ENCODE results near the gene ITIH2. TPM values are rescaled to one million over a fixed set of nuclear protein-coding genes. Genes with fewer than 3 reads are reported as not detected.
"Not testable (repeated sequence)": the region's sequence is repeated elsewhere in the genome, so short reads cannot be mapped to it uniquely, and the experiment has no call there.

Gene ITIH2
- total RNA-seq, 1 experiment from 2014 or later: not detected

DNA sequence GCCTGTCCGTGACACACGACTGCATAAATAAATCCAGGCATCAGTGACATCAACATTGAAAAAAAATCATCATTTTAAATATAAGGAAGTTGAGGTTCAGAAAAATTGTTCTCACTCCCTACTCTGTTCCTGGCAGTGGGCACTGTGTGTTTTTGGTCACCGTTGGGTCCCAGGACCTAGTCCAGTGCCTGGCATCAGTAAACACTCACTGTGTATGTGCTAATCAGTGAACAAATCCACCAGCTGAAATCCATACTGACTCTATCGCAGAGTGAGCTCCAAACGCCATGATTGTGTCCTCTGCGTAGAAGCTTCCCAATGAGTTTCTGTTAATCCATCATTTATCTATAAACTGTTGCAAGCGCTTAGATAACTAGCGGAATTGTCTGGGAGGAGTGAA lies 41.2 kb downstream of the ITIH2 start:
- no peak for DNase-seq (ENCODE audit: low read depth)

DNA sequence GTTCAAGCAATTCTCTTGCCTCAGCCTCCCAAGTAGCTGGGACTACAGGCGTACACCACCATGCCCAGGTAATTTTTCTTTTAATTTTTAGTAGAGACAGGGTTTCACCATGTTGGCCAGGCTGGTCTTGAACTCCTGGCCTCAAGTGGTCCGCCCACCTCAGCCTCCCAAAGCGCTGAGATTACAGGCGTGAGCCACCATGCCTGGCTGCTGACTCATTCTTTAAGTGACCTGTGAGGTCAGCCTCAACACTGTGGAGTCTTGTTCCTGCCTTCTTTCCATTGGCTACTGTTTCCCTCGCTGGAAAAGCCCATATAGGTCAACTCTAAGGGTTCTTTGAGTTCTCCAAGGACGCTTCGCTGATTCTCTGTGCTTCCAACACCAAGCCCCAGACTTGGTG lies 45.5 kb downstream of the ITIH2 start:
- not testable (repeated sequence) for DNase-seq (ENCODE audit: low read depth)

DNA sequence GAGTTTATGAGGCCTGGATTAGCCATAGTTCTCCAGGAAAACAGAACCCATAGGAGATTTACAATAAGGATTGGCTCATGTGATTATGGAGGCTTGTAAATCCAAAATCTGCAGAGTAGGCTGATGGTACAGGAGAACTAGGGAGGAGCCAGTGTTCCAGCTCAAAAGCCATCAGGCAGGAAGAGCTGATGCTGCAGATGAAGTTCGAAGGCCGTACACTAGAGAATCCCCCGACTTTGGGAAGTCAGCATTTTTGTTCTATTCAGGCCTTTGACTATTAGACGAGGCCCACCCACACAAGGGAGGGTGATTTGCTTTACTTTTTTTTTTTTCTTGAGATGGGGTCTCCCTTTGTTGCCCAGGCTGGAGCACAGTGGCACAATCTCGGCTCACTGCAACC lies 47.1 kb downstream of the ITIH2 start:
- DNase-seq (ENCODE audit: low read depth): no peak

DNA sequence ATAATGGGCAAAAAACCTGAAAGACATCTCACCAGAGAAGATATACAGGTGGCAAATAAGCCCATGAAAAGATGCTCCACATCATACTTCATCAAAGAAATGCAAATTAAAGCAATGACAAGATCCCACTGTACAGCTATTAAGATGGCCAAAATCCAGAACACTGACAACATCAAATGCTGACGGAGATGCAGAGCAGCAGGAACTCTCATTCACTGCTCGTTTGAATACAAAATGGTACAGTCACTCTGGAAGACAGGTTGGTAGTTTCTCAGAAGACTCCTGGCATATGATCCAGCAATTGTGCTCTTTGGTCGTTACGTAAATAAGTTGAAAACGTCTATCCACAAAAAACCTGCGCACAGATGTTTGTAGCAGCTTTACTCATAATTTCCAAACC lies 49.1 kb downstream of the ITIH2 start:
- DNase-seq (ENCODE audit: low read depth): no peak

DNA sequence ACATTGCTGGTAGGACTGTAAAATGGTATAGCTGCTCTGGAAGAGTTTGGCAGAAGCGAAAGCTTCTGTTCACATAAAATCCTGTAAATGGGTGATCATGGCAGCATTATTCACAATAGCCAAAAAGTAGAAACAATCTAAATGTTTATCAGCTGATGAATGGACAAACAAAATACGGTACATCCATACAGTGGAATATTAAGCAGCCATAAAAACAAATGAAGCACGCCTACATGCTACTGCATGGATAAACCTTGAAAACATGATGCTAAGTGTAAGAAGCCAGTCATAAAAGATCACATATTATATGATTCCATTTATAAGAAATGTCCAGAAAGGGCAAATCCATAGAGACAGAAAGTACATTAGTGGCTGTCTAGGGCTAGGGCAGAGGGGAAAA lies 52.0 kb downstream of the ITIH2 start:
- DNase-seq (ENCODE audit: low read depth): no peak

DNA sequence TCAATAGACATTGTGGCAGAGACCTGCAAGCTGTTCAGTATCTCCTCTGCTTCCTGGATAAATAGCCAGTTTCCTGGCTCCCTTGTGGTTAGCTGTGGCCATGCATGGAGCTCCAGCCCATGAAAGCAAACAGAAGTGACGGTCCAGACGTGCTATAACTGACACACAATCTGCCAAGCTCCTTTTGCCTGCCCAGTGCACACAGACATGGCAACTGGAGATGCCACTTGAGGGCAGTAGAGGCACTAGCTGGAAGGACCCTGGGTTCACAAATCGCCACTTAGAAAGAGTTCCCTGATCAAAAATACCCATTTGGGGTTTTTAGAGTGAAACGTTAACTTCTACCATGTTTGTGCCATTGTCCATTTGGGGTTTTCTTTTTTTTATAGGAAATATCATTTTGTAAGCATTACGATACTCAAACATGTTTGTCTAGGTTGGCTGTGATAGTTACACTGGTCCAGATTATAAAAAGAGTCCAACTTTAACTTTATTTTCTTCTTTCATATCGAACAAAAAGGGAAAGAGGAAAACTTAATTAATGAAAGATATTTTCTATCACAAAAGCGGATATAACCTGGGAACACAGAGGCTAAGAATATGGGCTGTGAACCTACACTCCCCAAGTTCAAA lies 53.4 kb downstream of the ITIH2 start:
- DNase-seq (ENCODE audit: low read depth): peak; percentile 27

DNA sequence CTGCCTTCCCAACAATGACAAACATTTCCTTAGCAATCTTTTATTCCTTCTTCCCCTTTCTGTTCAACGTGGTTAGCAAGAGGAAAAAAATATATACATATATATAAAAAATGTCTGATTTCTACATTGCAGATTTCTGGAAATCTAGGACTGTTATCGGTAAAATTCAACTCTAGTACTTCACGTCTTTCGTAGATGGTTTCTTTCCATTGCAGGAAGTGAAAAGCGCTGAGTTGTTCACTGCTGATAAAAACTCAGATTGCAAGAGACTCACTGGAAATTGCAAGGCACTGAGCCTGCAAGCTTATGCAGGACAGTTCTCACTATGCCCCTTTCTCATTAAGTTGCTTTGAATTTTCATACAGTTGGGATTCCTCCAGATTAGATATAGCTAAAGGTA lies 60.8 kb downstream of the ITIH2 start:
- no peak for DNase-seq (ENCODE audit: low read depth)

DNA sequence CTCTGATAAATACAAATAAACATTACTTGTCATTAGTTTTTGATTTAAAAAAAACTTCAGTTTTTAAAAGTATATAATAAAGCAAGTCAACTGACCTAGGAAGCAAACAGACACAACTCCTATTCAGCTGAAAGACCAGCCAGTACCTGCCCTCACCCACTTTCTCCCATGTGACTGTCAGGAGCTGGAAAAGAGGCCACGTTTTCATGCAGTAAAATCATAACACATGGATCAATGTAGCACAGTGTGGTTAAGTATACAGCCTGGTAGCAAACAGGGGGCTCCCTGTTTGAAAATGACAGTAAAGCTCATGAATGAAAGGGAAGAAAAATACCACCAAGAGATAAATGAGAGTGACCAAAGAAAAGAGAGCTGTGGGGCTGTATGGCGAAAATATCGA lies 63.1 kb downstream of the ITIH2 start:
- no peak for DNase-seq (ENCODE audit: low read depth)

DNA sequence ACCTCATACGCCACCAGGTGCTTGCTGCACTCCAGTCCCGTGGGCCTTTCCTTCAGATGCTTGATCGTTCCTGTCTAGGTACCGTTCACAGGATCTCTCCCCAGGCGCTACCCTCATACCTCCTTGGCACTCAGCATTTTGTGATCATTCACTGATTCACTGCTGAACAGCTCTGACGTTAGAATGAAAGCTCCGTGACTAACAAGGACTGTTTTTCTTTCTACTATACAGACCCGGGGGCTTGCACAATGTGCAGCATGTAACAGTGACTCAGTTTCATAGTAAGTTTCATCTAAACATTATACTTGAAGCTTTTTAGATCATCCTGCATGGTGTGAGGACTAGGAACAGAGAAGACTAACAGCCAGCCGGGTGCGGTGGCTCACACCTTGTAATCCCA lies 64.1 kb downstream of the ITIH2 start:
- peak; percentile 24 for DNase-seq (ENCODE audit: low read depth)

DNA sequence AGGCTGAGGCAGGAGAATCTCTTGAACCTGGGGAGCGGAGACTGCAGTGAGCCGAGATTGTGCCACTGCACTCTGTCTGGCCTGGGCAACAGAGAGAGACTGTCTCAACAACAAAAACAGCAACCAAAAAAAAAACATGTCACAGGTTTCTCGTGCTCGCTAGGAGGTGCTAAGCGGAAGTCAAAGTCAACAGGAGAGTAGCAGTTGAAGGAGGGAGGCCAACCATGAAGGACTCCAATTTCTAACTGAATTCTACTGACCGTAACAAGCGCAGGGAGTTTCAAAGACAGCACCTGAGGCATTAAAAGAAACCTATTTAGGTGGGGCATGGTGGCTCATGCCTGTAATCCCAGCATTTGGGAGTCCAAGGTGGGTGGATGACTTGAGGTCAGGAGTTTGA lies 65.3 kb downstream of the ITIH2 start:
- no peak for DNase-seq (ENCODE audit: low read depth)

DNA sequence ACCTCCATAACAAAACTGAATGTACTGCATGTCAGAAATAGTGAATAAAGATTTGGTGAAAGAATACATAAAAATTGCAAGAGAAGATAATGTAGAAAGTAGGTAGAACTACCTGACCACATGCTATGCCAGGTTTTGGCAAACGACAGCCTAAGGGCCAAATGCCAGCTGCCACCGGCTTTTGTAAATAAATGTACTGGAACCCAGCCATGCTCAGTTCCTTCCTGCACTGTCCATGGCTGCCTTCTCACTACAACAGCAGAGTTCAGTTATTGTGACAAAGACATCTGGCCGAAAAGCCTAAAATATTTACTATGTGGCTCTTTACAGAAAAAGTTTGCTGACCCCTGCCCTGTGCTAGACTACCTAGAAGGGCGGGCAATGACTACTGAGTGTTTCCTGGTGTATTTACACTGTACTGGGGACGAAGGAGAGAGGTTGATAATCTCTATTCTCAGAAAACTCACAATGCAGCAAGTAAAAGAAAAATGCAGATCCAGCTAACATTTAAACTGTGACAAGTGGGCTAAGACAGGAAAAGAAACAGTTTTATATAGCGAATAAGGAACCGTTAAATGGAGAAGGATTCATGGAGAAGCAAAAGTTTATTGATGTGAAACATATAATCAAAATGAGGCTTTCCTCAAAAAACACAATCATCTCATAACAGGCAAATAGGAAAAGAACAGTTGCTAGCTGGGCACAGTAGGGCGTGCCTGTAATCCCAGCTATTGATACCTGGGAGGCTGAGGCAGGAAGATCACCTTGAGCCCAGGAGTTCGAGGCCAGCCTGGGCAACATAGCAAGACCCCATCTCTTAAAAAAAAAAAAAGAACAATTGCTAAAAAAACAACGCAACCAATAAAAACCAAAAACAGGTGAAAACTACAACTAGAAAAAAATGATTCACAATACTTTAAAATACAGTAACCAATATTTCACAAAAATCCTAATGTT lies 71.0 kb downstream of the ITIH2 start:
- DNase-seq (ENCODE audit: low read depth): no peak

DNA sequence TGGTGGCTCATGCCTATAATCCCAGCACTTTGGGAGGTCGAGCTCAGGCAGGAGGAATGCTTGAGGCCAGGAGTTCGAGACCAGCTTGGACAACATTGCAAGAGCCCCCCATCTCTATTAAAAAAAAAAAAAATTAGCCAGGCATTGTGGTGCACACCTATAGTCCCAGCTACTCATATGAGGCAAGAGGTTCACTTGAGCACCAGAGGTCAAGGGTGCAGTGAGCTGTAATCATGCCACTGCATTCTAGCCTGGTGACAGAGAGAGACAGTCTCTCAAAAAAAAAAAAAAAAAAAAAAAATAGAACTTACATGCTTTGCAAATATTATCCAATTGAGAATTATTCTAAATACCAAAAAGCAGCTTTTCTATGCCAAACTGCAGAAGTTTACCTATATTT lies 73.7 kb downstream of the ITIH2 start:
- DNase-seq (ENCODE audit: low read depth): no peak

DNA sequence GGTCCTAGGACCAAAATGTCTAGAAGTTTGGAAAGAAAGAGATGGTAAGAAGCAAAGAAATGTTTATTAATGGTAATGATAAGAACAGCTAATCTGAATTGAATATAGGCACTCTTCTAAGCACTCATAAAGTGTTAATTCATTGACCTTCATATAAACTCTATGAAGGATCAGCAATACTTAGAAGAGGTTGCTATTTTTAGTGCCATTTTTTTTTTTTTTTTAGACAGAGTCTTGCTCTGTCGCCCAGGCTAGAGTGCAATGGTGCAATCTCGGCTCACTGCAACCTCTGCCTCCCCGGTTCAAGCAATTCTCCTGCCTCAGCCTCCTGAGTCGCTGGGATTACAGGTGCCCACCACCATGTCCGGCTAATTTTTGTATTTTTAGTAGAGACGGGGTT lies 79.1 kb downstream of the ITIH2 start:
- DNase-seq (ENCODE audit: low read depth): not testable (repeated sequence)

DNA sequence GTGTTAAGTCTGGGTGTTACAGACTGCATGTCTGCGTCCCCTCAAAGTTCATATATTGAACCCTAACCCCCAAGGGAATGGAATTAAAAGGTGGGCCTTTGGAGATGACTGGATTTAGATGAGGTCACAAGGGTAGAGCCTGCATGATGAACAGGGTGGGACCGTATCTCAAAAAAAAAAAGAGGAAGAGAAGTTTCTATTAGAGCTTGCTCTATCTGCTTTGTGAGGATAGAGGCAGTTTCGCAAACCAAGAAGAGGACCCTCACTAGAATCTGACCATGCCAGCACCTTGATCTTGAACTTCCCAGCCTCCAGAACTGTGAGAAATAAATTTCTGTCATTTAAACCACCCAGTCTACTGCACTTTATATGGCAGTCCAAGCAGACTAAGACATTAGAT lies 83.3 kb downstream of the ITIH2 start:
- DNase-seq (ENCODE audit: low read depth): no peak

DNA sequence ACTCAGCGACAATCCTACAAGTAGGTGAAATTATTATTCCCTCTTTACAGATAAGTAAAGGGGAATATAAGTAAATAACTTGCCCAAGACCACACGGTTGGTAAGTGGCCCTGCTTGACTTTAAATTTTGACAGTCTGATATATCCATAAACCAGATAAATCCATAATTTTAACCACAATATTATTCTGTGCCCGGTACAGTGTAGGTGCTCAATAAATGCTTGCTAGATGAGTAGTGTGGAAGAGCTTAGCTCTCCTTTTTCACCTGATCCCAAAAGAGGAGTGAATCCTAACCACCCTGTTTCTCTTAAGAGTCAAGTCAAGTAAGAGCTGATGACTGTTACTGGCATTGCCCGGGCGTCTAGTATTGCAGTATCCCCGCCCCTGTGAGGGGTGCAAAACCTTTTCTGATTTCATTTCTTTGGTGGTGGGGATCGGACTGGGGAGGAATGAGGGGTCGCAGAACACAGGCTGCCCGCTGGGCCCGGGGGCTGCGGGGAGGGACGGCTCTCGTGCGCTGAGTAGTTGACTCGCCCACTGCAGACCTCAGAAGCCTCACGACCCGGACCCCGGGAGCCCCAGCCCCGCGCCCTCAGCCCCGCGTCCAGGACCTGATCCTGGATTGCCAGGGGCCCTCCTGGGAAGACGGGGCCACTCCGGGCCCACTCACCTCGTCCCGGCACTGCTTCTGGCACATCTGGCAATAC lies 84.2 kb downstream of the ITIH2 start:
- no peak for DNase-seq (ENCODE audit: low read depth)

DNA sequence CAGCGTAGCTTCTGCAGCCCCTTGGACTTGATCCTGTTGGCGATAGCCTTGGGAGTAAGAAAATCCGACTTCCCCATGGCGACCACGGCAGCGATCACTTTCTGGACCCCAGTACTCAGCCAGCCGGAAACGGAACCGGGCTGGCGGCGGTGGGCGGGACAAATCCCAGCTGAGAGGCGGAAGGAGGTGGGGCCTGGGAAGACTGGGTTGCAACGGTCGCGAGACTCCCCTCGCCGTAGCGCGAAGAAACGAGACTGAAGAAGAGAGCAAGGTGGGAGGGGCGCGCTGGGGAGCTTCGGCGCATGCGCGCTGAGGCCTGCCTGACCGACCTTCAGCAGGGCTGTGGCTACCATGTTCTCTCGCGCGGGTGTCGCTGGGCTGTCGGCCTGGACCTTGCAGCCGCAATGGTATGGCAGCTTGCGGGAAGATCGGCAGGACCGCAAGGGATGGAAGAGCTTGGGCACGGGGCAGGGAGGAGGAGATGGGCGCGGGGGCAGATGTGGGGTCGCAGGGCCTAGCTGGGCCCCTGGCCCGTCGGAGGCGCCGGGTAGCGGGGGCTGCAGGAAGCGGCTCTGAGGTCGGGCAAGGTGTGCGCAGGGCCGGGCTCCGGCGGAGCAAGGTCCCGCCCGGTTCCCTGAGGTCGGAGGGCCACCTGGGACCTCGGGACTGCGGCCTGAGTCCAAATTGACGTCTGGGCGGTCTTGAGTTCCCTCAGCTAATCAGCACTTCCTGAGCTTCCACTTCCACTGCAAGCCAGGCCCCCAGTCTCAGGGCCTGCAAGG lies 84.9 kb downstream of the ITIH2 start, which contains the start of the genes ATP5F1C and KIN:
Gene ATP5F1C (plus strand): TSS at position 321 of the 782 bp plus-strand sequence. CDS start 31 bp downstream, at position 352.
Gene KIN (minus strand): TSS at position 137 of the 782 bp plus-strand sequence. CDS start 60 bp downstream, at position 77.
- peak; percentile 94 for DNase-seq (ENCODE audit: low read depth)

DNA sequence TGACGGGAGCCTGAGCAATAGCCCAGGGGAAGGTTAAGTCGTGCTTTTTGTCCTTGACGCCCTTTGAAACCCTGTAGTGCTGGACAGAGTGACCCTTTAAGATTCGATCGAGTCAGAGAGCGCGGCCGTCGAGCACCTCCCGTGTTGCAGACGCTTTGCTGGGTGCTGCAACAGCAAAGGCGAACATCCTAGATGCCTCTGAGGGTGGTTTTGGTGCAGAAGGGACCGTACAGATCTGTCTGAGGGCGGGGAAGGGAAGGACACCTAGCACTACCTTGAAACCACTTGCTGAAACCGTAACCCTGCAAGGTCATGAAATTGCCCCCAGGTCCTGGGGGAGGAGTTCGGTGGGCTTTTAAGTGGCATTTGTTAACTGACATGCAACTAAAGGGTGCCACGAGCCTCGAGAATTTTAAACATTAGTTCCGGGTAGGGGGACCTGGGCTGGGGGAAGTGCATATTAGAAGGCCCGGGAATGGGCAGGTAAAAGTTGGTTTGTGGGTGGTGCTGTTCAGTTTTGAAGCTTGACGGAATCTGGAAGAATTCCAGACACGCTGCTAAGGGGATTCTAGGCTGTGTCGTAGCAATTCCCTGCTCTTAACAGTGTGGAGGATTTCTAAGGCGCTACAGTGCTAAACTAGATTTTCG lies 85.6 kb downstream of the ITIH2 start:
- DNase-seq (ENCODE audit: low read depth): peak; percentile 18

DNA sequence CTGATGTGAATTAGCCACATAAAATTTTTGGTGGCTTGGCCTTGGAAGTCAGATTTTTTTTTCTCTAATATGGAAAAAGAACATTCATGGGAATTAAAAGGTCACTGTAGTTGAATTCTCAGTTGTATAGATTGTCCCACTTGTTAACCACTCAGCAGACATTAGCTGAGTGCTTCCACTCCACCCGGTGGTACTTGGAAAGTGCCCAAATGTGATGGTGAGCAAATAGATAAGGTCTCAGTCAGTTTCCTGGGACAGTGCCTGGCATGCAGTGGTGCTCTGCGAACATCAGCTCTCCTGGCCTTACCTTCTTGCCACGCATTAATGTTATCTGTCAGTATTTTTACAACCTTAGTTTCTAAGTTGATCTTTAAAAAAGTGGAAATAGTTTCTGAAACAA lies 86.3 kb downstream of the ITIH2 start:
- peak; percentile 34 for DNase-seq (ENCODE audit: low read depth)

DNA sequence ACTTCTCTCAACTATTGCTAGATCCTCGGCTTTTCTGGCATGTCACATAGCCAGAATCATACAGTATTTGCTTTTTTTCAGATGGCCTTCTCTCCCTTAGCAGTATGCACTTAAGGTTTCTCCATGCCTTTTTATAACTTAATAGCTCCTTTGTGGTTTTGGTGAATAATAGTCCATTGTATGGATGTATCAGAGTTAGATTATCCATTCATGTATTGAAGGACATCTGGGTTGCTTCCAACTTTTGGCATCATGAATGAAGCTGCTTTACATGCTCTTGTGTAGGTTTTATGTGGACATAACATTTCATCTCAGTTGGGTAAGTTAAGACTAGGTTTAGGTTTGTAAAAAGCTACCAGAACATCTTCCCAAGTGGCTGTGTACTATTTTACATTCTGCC lies 89.4 kb downstream of the ITIH2 start:
- DNase-seq (ENCODE audit: low read depth): peak; percentile 59

DNA sequence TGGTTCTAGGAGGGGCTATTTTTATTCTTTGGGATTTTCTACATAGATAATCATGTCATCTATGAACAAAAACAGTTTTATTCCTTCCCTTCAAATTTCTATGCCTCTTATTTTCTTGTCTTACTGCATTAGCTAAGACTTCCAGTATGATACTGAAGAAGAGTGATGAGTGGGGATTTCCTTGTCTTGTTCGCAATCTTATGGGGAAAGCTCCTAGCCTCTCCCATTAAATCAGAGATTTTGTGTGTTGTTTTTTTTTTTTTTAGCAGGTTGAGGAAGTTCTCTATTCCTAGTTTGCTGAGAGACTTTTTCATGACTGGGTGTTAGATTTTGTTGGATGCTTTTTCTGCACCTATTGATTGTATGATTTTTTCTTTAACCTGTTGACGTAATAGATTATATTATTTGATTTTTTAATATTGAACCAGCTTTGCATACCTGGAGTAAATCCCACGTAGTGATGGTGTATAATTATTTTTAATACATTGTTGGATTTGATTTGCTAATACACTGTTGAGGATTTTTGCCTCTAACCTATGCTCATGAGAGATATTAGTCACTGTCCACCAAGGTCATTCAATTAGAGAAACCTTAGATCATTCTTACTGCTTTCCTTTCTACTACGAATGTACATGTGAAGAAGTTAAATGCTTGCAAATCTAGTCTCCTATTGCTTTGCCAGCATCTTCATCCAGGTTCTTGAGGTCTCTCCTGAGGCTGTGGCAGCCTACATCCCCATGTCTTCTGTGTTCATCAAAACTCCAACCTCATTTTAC lies 91.3 kb downstream of the ITIH2 start:
- no peak for DNase-seq (ENCODE audit: low read depth)
